HepG2 (cell line): Measurements from ENCODE around the gene SLC25A44. TPM values are rescaled to one million over a fixed set of nuclear protein-coding genes. Genes with fewer than 3 reads are reported as not detected.

Source experiments
- ATF7-NPFF ChIP-seq: sonication (generic); formaldehyde crosslinking; IDR thresholded peaks from 2 replicates; pipeline ENCODE4 v1.8.1; 2023; ENCODE audit warnings: mild to moderate bottlenecking, low read depth, missing genetic modification reagents, moderate library complexity
- EHMT2 ChIP-seq: fragments of 200-600 bp; sonication (generic); IDR thresholded peaks from 2 replicates; pipeline ENCODE4 v1.7.0; 2017; ENCODE audit warnings: antibody characterized with exemption, low read depth, low read length, borderline replicate concordance
- FOXJ3 ChIP-seq: sonication (generic); formaldehyde crosslinking; IDR thresholded peaks from 2 replicates; pipeline ENCODE4 v1.4.0; 2020; ENCODE audit warnings: missing genetic modification reagents, mild to moderate bottlenecking, borderline replicate concordance
- HMGXB3 ChIP-seq: sonication (generic); formaldehyde crosslinking; IDR thresholded peaks from 2 replicates; pipeline ENCODE4 v1.4.0; 2020; ENCODE audit warnings: missing genetic modification reagents, borderline replicate concordance
- KAT7 ChIP-seq: IDR thresholded peaks from 2 replicates; pipeline ENCODE4 v1.6.1; 2018; ENCODE audit warnings: borderline replicate concordance, missing compliant biosample characterization
- NFKB2 ChIP-seq: sonication (generic); formaldehyde crosslinking; IDR thresholded peaks from 2 replicates; pipeline ENCODE4 v1.4.0; 2020; ENCODE audit warnings: missing genetic modification reagents, borderline replicate concordance
- PHF8 ChIP-seq: sonication (generic); formaldehyde crosslinking; IDR thresholded peaks from 2 replicates; pipeline ENCODE4 v1.5.0; 2020; ENCODE audit warnings: missing genetic modification reagents
- RXRB ChIP-seq: IDR thresholded peaks from 2 replicates; pipeline ENCODE4 v1.6.1; 2016; ENCODE audit warnings: borderline replicate concordance, missing genetic modification reagents, missing compliant biosample characterization
- SAP130 ChIP-seq: IDR thresholded peaks from 2 replicates; pipeline ENCODE4 v1.6.1; 2016; ENCODE audit warnings: low read depth
- THAP7 ChIP-seq: sonication (generic); formaldehyde crosslinking; IDR thresholded peaks from 2 replicates; pipeline ENCODE4 v1.8.1; 2023; ENCODE audit warnings: mild to moderate bottlenecking, missing genetic modification reagents
- ZMYM2 ChIP-seq: sonication (generic); formaldehyde crosslinking; IDR thresholded peaks from 2 replicates; pipeline ENCODE4 v1.8.0; 2022; ENCODE audit warnings: mild to moderate bottlenecking, missing genetic modification reagents
- ZNF207 ChIP-seq: fragments of 450-650 bp; IDR thresholded peaks from 2 replicates; pipeline ENCODE4 v1.6.1; 2016; ENCODE audit warnings: antibody characterized with exemption, borderline replicate concordance
- ZNF407 ChIP-seq: sonication (generic); formaldehyde crosslinking; IDR thresholded peaks from one replicate; pipeline ENCODE4 v1.5.1; 2020; ENCODE audit warnings: mild to moderate bottlenecking, missing genetic modification reagents; ENCODE audit errors: not compliant biosample characterization
- ZSCAN20 ChIP-seq: sonication (generic); formaldehyde crosslinking; IDR thresholded peaks from 2 replicates; pipeline ENCODE4 v1.4.0; 2020; ENCODE audit warnings: missing genetic modification reagents, mild to moderate bottlenecking, borderline replicate concordance
- polyA plus RNA-seq, 8 experiments: library from polyadenylated mRNA; depleted of rRNA in 3 of 8; stranded (reverse) in 7 of 8; unstranded in 1 of 8; fragments of >200 nt; fragmentation: Illumina TruSeq in 4 of 8; extraction: Trizol in 4 of 8; gene quantifications; 2 replicates each; pipeline versions ENCODE4 v1.2.1 to v1.2.3, GENCODE V29; 2011 to 2016; ENCODE audit warnings: low read depth in 4 of 8, missing spikeins in 1 of 8, mixed read lengths in 1 of 8; ENCODE audit not compliant: insufficient read depth in 1 of 8
- total RNA-seq, 5 experiments: library from RNA; depleted of rRNA; stranded (reverse); fragments of >200 nt; fragmentation: Illumina TruSeq; extraction: Trizol; gene quantifications; 2 replicates each; pipeline ENCODE4 v1.2.3, GENCODE V29; 2016; ENCODE audit warnings: low read depth in 1 of 5

The SLC25A44 gene
- total and polyA plus RNA-seq, 2 of the 13 experiments (the other 11 are each of a cell fraction or from before 2014, with no cell fraction given) = 10.7 to 13.4 TPM

GRCh38 chr1:156193488-156194299 is at the start of gene SLC25A44 (continued):
- no peak for TF ChIP-seq ZSCAN20 (CRISPR knock-in tag)
- TF ChIP-seq ZNF407 (CRISPR knock-in tag) = peak; percentile 49
- peak; percentile 86 for TF ChIP-seq SAP130 (CRISPR knock-in tag)
- TF ChIP-seq EHMT2 = 0 out of 2 replicates have a peak, but pooled peaks have one; percentile 36
- TF ChIP-seq PHF8 (CRISPR knock-in tag) = peak; percentile 66
- TF ChIP-seq RXRB = peak; percentile 41; the same call in 1 of the 2 replicates
- no peak for TF ChIP-seq ZNF207
- peak; percentile 38; the same call in 1 of the 2 replicates for TF ChIP-seq FOXJ3
- TF ChIP-seq HMGXB3 = peak; percentile 82; the same call in 1 of the 2 replicates
- TF ChIP-seq ZMYM2 (CRISPR knock-in tag) = 0 out of 2 replicates have a peak, but pooled peaks have one; percentile 15
- peak; percentile 23; the same call in 1 of the 2 replicates for TF ChIP-seq NFKB2 (CRISPR knock-in tag)
- peak; percentile 85; the same call in 1 of the 2 replicates for TF ChIP-seq THAP7 (CRISPR knock-in tag)
- 0 out of 2 replicates have a peak, but pooled peaks have one; percentile 50 for TF ChIP-seq KAT7 (CRISPR knock-in tag)
- 0 out of 2 replicates have a peak, but pooled peaks have one; percentile 33 for TF ChIP-seq ATF7-NPFF (CRISPR knock-in tag)
